Measurements from ENCODE around the gene ATRIP. TPM values are rescaled to one million over a fixed set of nuclear protein-coding genes. Genes with fewer than 3 reads are reported as not detected.
"Not testable (repeated sequence)": the region's sequence is repeated elsewhere in the genome, so short reads cannot be mapped to it uniquely, and the experiment has no call there.

Gene ATRIP
- polyA plus RNA-seq (2012; ENCODE audit: insufficient read depth, insufficient read length, low read depth) = 9.0 TPM

GRCh38 chr3:48446425-48447193 is at the start of gene ATRIP:
TSS of gene ATRIP (plus strand) at chr3:48446737. CDS start at chr3:48446846, 109 bp downstream.
- no peaks in the 10 kb centered on the region; the same call in 1 of the 2 replicates for H3K36me3 ChIP-seq
- no peaks in the 10 kb centered on the region for H3K27me3 ChIP-seq
- no peaks in the 10 kb centered on the region for H3K9me3 ChIP-seq
- peak within 1 kb of the TSS; percentile 73 for H3K4me3 ChIP-seq (ENCODE audit: low read depth, low read length)
- H3K4me1 ChIP-seq = no peaks in the 10 kb centered on the region
- no peak for TF ChIP-seq CTCF (IDR thresholded peaks at IDR 0.05; ENCODE audit: low read depth, low read length)
- peak; percentile 88 for DNase-seq

GRCh38 chr3:48397767-48398681 is 48.5 kb upstream of the ATRIP start:
- Histone ChIP-seq H3K4me3 (ENCODE audit: low read depth, low read length) (no peak overlapping the region), H3K36me3 (no peaks in the 10 kb centered on the region), H3K4me1 (no peaks in the 10 kb centered on the region), H3K9me3 (no peaks in the 10 kb centered on the region), H3K27me3 (no peaks in the 10 kb centered on the region)
- no peak for TF ChIP-seq CTCF (IDR thresholded peaks at IDR 0.05; ENCODE audit: low read depth, low read length)
- DNase-seq = no peak

GRCh38 chr3:48398701-48399386 is 47.7 kb upstream of the ATRIP start:
- H3K27me3 ChIP-seq = no peaks in the 10 kb centered on the region
- DNase-seq = no peak
- no peak for TF ChIP-seq CTCF (IDR thresholded peaks at IDR 0.05; ENCODE audit: low read depth, low read length)

GRCh38 chr3:48399387-48400172 is 47.0 kb upstream of the ATRIP start:
- TF ChIP-seq CTCF (IDR thresholded peaks at IDR 0.05; ENCODE audit: low read depth, low read length) = no peak
- H3K9me3 ChIP-seq = no peaks in the 10 kb centered on the region
- no peaks in the 10 kb centered on the region for H3K4me1 ChIP-seq
- no peak overlapping the region for H3K4me3 ChIP-seq (ENCODE audit: low read depth, low read length)
- DNase-seq = no peak
- no peaks in the 10 kb centered on the region for H3K36me3 ChIP-seq
- no peaks in the 10 kb centered on the region for H3K27me3 ChIP-seq

More at GRCh38 chr3:48398701-48399386, 47.7 kb upstream of the ATRIP start:
- H3K4me1 ChIP-seq = no peaks in the 10 kb centered on the region
- H3K9me3 ChIP-seq = no peaks in the 10 kb centered on the region
- H3K36me3 ChIP-seq = no peaks in the 10 kb centered on the region
- H3K4me3 ChIP-seq (ENCODE audit: low read depth, low read length) = no peak overlapping the region

- no peaks in the 10 kb centered on the region for H3K4me1 ChIP-seq
- peak; percentile 58 for TF ChIP-seq CTCF (IDR thresholded peaks at IDR 0.05; ENCODE audit: low read depth, low read length)
- no peaks in the 10 kb centered on the region for H3K36me3 ChIP-seq
- DNase-seq = peak; percentile 36
- no peaks in the 10 kb centered on the region for H3K27me3 ChIP-seq
- H3K4me3 ChIP-seq (ENCODE audit: low read depth, low read length) = no peak overlapping the region
- H3K9me3 ChIP-seq = no peaks in the 10 kb centered on the region
Observed at GRCh38 chr3:48400824-48401433, 45.6 kb upstream of the ATRIP start.

GRCh38 chr3:48401434-48401901 is 45.1 kb upstream of the ATRIP start:
- not testable (repeated sequence) for H3K9me3 ChIP-seq; H3K36me3 ChIP-seq; DNase-seq; H3K4me3 ChIP-seq (ENCODE audit: low read depth, low read length); H3K27me3 ChIP-seq; H3K4me1 ChIP-seq

Measured in BE2C (cell line).